Superior temporal gyrus (tissue), 1 donor: ENCODE results near the gene PIGT.
"Not testable (repeated sequence)": the region's sequence is repeated elsewhere in the genome, so short reads cannot be mapped to it uniquely, and the experiment has no call there.

Experiments used
- DNase-seq: peaks from one replicate; pipeline ENCODE4 v3.0.0-alpha.2; 2016; ENCODE audit errors: extremely low spot score

The PIGT gene

GRCh38 chr20:45462711-45463509, 47.0 kb downstream of the PIGT start:
- no peak for DNase-seq

GRCh38 chr20:45463709-45464108, 47.8 kb downstream of the PIGT start:
- no peak for DNase-seq

- no peak for DNase-seq
These were observed 49.7 kb downstream of the PIGT start for GRCh38 chr20:45465491-45466266.

GRCh38 chr20:45467172-45467571, 51.2 kb downstream of the PIGT start:
- DNase-seq = no peak

- DNase-seq = no peak
These were observed 51.9 kb downstream of the PIGT start for GRCh38 chr20:45467861-45468260.

- no peak for DNase-seq
These were observed 53.7 kb downstream of the PIGT start, which contains the start of gene WFDC2 for GRCh38 chr20:45469336-45470261. WFDC2 (plus strand) TSS chr20:45469753; CDS start chr20:45469782, 29 bp downstream.

- no peak for DNase-seq
These were observed 54.5 kb downstream of the PIGT start for GRCh38 chr20:45470262-45470931.

- peak; percentile 46 for DNase-seq
These were observed 55.0 kb downstream of the PIGT start for GRCh38 chr20:45470937-45471336.

- DNase-seq = not testable (repeated sequence)
These were observed 56.3 kb downstream of the PIGT start for GRCh38 chr20:45472286-45472685.
